Activated B cell treated with CpG ODN at 0.5 μM for 24 hours (primary cell): ENCODE data around the gene RNLS. TPM values are rescaled to one million over a fixed set of nuclear protein-coding genes. Genes with fewer than 3 reads are reported as not detected.
A peak's percentile ranks its signal among the peaks of the same experiment; 100 is the strongest.

ENCODE experiments used
- ATAC-seq: fragments of 200-7000 bp; cut with Tn5 transposase; one replicate; pipeline ENCODE4 v1.10.0; 2021; ENCODE audit warnings: low read depth, mild to moderate bottlenecking, moderate library complexity
- CTCF ChIA-PET: fragments of 350-600 bp; sonication (Branson Sonifier 250); formaldehyde crosslinking; loops from one replicate; lab custom pipeline; 2021; ENCODE audit warnings: antibody characterized with exemption; lab: Charles Lee
- POLR2A ChIA-PET: fragments of 350-600 bp; sonication (Branson Sonifier 250); formaldehyde crosslinking; loops from one replicate; lab custom pipeline; 2021; ENCODE audit warnings: antibody characterized with exemption; lab: Charles Lee
- DNase-seq: peaks from one replicate; pipeline ENCODE4 v3.0.0; 2022
- H3K27ac Mint-ChIP-seq: one replicate; pipeline ENCODE4 v1.8.0; 2020; ENCODE audit warnings: mixed read lengths
- H3K27me3 Mint-ChIP-seq: one replicate; pipeline ENCODE4 v1.8.0; 2021; ENCODE audit warnings: mixed read lengths
- H3K36me3 Mint-ChIP-seq: one replicate; pipeline ENCODE4 v1.8.0; 2021; ENCODE audit warnings: low read depth, mixed read lengths
- H3K4me1 Mint-ChIP-seq: one replicate; pipeline ENCODE4 v1.8.0; 2021; ENCODE audit warnings: mixed read lengths
- H3K4me3 Mint-ChIP-seq: one replicate; pipeline ENCODE4 v1.8.0; 2020; ENCODE audit warnings: mild to moderate bottlenecking, mixed read lengths
- H3K9me3 Mint-ChIP-seq: one replicate; pipeline ENCODE4 v1.8.0; 2020; ENCODE audit warnings: mixed read lengths
- CTCF ChIP-seq: fragments of 200-600 bp; IDR thresholded peaks from one replicate; pipeline ENCODE4 v1.8.0; 2022; ENCODE audit warnings: antibody characterized with exemption, mild to moderate bottlenecking
- intact Hi-C: fragments of 100-400 bp; cut with micrococcal nuclease; formaldehyde crosslinking; loops from one replicate; pipeline ENCODE4 v1.15.1; 2024
- total RNA-seq: library from RNA; stranded (reverse); gene quantifications from 2 replicates; pipeline ENCODE4 v1.2.3, GENCODE V29; 2022

RNLS gene
- 4.9 and 5.7 TPM in 2 replicates for total RNA-seq

- DNase-seq, result peak; percentile 72
- no peaks in the 10 kb centered on the region for H3K9me3 Mint-ChIP-seq
- ChIA-PET POLR2A (interaction anchor here (0.6 to 3.7 kb wide), 13 partner anchors 8 to 1613 kb away, joined by 3 to 38 read pairs (median 3); partner anchors contain the start of genes ATAD1, KLLN, MINPP1 and PTEN), CTCF (interaction anchor here (0.8 to 3.5 kb wide), 17 partner anchors 9 to 786 kb away, joined by 3 to 16 read pairs (median 6); partner anchors contain the start of gene LIPN)
- no peak for TF ChIP-seq CTCF
- peak; percentile 88 for ATAC-seq
- no peaks in the 10 kb centered on the region for H3K27me3 Mint-ChIP-seq
- intact Hi-C loops, result loop anchor here (1.0 to 5.0 kb wide), 2 partner anchors 15 to 229 kb away; no protein-coding TSS in a partner anchor
- H3K36me3 Mint-ChIP-seq, result peaks cover 3% of the 10 kb centered on the region
- peak within 1 kb of the TSS; percentile 95 for H3K27ac Mint-ChIP-seq
- H3K4me3 Mint-ChIP-seq, result peak within 1 kb of the TSS; percentile 92
- peaks cover 17% of the 10 kb centered on the region for H3K4me1 Mint-ChIP-seq
Observed at GRCh38 chr10:88582806-88583583, at the start of gene RNLS. Gene RNLS (minus strand): TSS chr10:88583318.

DNA sequence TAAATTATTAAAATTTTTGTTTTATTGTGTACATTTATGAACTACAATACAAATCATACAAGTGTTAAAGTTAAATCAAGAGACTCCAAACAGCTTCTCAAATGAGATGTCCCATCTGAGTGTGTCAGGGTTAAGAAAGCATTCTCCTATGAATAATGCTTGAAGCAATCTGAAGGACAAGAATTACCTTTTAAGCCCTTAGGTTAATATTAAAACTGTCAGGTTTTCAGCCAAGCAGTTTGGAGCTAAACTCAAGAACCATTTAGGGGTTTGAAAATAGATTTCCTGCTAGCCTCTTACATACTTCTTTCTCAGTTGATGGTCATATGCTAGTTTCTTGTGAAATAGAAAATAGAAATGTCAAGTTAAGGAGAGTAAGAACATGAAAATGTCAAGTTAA lies 41.7 kb upstream of the RNLS start:
- CTCF ChIA-PET, result no interaction called here
- intact Hi-C loops, result no loop called here
- Mint-ChIP-seq H3K4me1 (no peaks in the 10 kb centered on the region), H3K36me3 (no peaks in the 10 kb centered on the region), H3K9me3 (peaks cover 3% of the 10 kb centered on the region), H3K27me3 (no peaks in the 10 kb centered on the region), H3K4me3 (no peak overlapping the region), H3K27ac (no peak overlapping the region)
- POLR2A ChIA-PET, result no interaction called here
- DNase-seq (no peak), ATAC-seq (no peak)
- TF ChIP-seq CTCF, result no peak

GRCh38 chr10:88623835-88624234 lies 40.7 kb upstream of the RNLS start:
- intact Hi-C loops, result no loop called here
- DNase-seq (no peak), ATAC-seq (no peak)
- peaks cover 3% of the 10 kb centered on the region for H3K9me3 Mint-ChIP-seq
- H3K27me3 Mint-ChIP-seq, result no peaks in the 10 kb centered on the region
- no peak overlapping the region for H3K27ac Mint-ChIP-seq
- POLR2A ChIA-PET, result no interaction called here
- CTCF ChIA-PET, result no interaction called here
- H3K4me3 Mint-ChIP-seq, result no peak overlapping the region
- no peaks in the 10 kb centered on the region for H3K4me1 Mint-ChIP-seq
- TF ChIP-seq CTCF, result no peak
- no peaks in the 10 kb centered on the region for H3K36me3 Mint-ChIP-seq

DNA sequence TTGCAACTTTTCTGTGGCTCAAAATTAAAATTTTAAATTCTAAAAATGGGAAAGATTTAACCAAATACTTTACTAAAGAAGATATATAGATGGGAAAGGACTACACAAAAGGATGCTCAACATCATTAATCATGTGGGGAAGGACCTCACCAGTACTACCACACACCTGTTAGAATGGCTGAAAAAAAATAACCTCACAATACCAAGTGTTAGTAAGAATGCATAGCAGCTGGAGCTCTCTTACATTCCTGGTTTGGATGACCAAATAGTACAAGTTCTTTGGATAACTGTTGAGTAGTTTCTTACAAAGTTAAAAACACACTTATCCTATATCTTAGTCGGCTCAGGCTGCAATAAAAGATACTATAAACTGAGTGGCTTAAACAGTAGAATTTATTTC lies 37.3 kb upstream of the RNLS start:
- no peaks in the 10 kb centered on the region for H3K9me3 Mint-ChIP-seq
- no peaks in the 10 kb centered on the region for H3K27me3 Mint-ChIP-seq
- intact Hi-C loops, result no loop called here

More for the DNA sequence above, 37.3 kb upstream of the RNLS start:
- POLR2A ChIA-PET, result no interaction called here
- ATAC-seq (no peak), DNase-seq (no peak)
- TF ChIP-seq CTCF, result no peak
- no peak overlapping the region for H3K27ac Mint-ChIP-seq
- no peaks in the 10 kb centered on the region for H3K36me3 Mint-ChIP-seq
- H3K4me1 Mint-ChIP-seq, result no peaks in the 10 kb centered on the region
- CTCF ChIA-PET, result interaction anchor here (0.6 kb wide), 1 partner anchor 57 kb away, joined by 3 read pairs; no protein-coding TSS in a partner anchor
- no peak overlapping the region for H3K4me3 Mint-ChIP-seq
